ENCODE measurements around the gene ETFBKMT. TPM values are rescaled to one million over a fixed set of nuclear protein-coding genes. Genes with fewer than 3 reads are reported as not detected.

The ETFBKMT gene
- total and polyA plus RNA-seq, 2 of the 13 experiments (the other 11 are each of a cell fraction or from before 2014, with no cell fraction given), result 0.62 to 0.93 TPM

DNA sequence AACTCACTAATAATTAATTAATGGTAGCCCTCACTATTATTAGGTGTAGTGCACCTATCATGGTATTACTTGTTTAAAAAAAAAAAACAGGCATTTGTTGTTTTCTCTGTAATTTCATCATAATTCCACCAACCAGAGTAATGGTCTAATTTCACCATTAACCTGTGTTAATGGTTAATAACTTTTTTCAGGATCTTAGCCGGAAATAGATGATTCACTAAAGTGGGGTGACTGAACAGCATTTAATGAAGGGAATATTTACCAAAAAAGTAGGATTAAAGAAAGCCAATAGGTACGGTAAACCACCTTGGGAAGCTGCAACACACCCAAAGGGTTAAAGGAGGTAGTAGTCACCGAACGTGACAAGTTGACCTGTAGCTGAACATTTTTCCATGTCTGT, 13.0 kb downstream of the ETFBKMT start:
- CTCF ChIA-PET (ENCODE audit: low intra/inter-chr PET ratio, low total read pairs), result no interaction called here
- POLR2A ChIA-PET, result no interaction called here
- in situ Hi-C loops (cut with HindIII; ENCODE audit: extremely low pct_ligation_motif_present, low pct_unique_long_range_greater_than_20kb), result loop anchor here (25.0 kb wide), 1 partner anchor 990 kb away; no protein-coding TSS in a partner anchor
- Histone ChIP-seq H3K36me3 (replicated peaks in 1 of 2; ENCODE audit: control insufficient read depth in 1 of 2, insufficient read depth in 2 of 2, low read length in 2 of 2) (no peaks in the 10 kb centered on the region), H3K27me3 (ENCODE audit: control insufficient read depth in 1 of 2, insufficient read depth in 2 of 2, low read length in 2 of 2) (no peaks in the 10 kb centered on the region), H2AFZ (ENCODE audit: low read length) (no peak overlapping the region), H3K4me2 (ENCODE audit: low read depth, low read length) (no peak overlapping the region), H3K4me3 (replicated peaks in 1 of 3; ENCODE audit: insufficient read depth in 1 of 3, low read depth in 2 of 3, low read length in 3 of 3) (no peak overlapping the region), H4K20me1 (ENCODE audit: insufficient read depth, low read length) (no peaks in the 10 kb centered on the region), H3K9me3 (ENCODE audit: low read length) (peaks cover 11% of the 10 kb centered on the region; the same call in 1 of the 2 replicates), H3K4me1 (ENCODE audit: insufficient read depth, low read length) (peaks cover 12% of the 10 kb centered on the region), H3K27ac (ENCODE audit: extremely low read length, insufficient read depth, low read length) (no peak overlapping the region), H3K79me2 (ENCODE audit: insufficient read depth, low read length) (no peaks in the 10 kb centered on the region), H3K9ac (ENCODE audit: insufficient read depth, low read depth, low read length) (no peak overlapping the region)
- ATAC-seq (no peak), FAIRE-seq (no peak), DNase-seq (ENCODE audit: low spot score) (no peak)
- 97% methylated on average over 4 of the region's 4 CpGs for WGBS (ENCODE audit: low lambda C conversion rate)
- BruUV-seq (replicated peaks), result no TSS peak
- intact Hi-C loops (cut with micrococcal nuclease; ENCODE audit: unreplicated experiment), result no loop called here
- TF ChIP-seq U2AF2 (IDR thresholded peaks at IDR 0.05; ENCODE audit: low read depth, low read length) (no peak), ARID3A (IDR thresholded peaks at IDR 0.05; ENCODE audit: low read depth, low read length) (no peak), ZBTB14 (CRISPR knock-in tag; IDR thresholded peaks at IDR 0.05) (no peak), ZNF589 (CRISPR knock-in tag; conservative IDR thresholded peaks at IDR 0.05) (no peak), ARNT2 (CRISPR knock-in tag; IDR thresholded peaks at IDR 0.05; ENCODE audit: low read depth) (no peak), NR1H2 (CRISPR knock-in tag; IDR thresholded peaks at IDR 0.05; ENCODE audit: borderline replicate concordance, low read depth) (no peak), EP300 (IDR thresholded peaks at IDR 0.05; ENCODE audit: low read depth in 2 of 2, low read length in 2 of 2) (no peak), EP300 (CRISPR knock-in tag; IDR thresholded peaks at IDR 0.05; ENCODE audit: borderline replicate concordance) (no peak), DNMT1 (CRISPR knock-in tag; IDR thresholded peaks at IDR 0.05) (no peak)
- TF ChIP-seq, protein P1, sequence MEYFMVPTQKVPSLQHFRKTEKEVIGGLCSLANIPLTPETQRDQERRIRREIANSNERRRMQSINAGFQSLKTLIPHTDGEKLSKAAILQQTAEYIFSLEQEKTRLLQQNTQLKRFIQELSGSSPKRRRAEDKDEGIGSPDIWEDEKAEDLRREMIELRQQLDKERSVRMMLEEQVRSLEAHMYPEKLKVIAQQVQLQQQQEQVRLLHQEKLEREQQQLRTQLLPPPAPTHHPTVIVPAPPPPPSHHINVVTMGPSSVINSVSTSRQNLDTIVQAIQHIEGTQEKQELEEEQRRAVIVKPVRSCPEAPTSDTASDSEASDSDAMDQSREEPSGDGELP (IDR thresholded peaks at IDR 0.05; ENCODE audit: borderline replicate concordance, low read depth), result no peak
- TF ChIP-seq, protein P2, sequence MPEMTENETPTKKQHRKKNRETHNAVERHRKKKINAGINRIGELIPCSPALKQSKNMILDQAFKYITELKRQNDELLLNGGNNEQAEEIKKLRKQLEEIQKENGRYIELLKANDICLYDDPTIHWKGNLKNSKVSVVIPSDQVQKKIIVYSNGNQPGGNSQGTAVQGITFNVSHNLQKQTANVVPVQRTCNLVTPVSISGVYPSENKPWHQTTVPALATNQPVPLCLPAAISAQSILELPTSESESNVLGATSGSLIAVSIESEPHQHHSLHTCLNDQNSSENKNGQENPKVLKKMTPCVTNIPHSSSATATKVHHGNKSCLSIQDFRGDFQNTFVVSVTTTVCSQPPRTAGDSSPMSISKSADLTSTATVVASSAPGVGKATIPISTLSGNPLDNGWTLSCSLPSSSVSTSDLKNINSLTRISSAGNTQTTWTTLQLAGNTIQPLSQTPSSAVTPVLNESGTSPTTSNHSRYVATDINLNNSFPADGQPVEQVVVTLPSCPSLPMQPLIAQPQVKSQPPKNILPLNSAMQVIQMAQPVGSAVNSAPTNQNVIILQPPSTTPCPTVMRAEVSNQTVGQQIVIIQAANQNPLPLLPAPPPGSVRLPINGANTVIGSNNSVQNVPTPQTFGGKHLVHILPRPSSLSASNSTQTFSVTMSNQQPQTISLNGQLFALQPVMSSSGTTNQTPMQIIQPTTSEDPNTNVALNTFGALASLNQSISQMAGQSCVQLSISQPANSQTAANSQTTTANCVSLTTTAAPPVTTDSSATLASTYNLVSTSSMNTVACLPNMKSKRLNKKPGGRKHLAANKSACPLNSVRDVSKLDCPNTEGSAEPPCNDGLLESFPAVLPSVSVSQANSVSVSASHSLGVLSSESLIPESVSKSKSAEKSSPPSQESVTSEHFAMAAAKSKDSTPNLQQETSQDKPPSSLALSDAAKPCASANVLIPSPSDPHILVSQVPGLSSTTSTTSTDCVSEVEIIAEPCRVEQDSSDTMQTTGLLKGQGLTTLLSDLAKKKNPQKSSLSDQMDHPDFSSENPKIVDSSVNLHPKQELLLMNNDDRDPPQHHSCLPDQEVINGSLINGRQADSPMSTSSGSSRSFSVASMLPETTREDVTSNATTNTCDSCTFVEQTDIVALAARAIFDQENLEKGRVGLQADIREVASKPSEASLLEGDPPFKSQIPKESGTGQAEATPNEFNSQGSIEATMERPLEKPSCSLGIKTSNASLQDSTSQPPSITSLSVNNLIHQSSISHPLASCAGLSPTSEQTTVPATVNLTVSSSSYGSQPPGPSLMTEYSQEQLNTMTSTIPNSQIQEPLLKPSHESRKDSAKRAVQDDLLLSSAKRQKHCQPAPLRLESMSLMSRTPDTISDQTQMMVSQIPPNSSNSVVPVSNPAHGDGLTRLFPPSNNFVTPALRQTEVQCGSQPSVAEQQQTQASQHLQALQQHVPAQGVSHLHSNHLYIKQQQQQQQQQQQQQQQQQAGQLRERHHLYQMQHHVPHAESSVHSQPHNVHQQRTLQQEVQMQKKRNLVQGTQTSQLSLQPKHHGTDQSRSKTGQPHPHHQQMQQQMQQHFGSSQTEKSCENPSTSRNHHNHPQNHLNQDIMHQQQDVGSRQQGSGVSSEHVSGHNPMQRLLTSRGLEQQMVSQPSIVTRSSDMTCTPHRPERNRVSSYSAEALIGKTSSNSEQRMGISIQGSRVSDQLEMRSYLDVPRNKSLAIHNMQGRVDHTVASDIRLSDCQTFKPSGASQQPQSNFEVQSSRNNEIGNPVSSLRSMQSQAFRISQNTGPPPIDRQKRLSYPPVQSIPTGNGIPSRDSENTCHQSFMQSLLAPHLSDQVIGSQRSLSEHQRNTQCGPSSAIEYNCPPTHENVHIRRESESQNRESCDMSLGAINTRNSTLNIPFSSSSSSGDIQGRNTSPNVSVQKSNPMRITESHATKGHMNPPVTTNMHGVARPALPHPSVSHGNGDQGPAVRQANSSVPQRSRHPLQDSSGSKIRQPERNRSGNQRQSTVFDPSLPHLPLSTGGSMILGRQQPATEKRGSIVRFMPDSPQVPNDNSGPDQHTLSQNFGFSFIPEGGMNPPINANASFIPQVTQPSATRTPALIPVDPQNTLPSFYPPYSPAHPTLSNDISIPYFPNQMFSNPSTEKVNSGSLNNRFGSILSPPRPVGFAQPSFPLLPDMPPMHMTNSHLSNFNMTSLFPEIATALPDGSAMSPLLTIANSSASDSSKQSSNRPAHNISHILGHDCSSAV (CRISPR knock-in tag; IDR thresholded peaks at IDR 0.05; ENCODE audit: borderline replicate concordance), result no peak
